Keratinocyte (primary cell): ENCODE data around the gene CFAP20DC.

Experiments used
- CTCF ChIP-seq, 3 experiments: IDR thresholded peaks in 1 of 3; conservative IDR thresholded peaks in 1 of 3; optimal IDR thresholded peaks in 1 of 3; 2 replicates in 2 of 3; 3 replicates in 1 of 3; pipeline versions ENCODE3 to v1.5.1; 2011; ENCODE audit warnings: low read length in 3 of 3, mild to moderate bottlenecking in 3 of 3, moderate library complexity in 2 of 3, control low read depth in 1 of 3, inconsistent platforms in 1 of 3; ENCODE audit not compliant: insufficient read depth in 2 of 3; ENCODE audit errors: extremely low read depth in 1 of 3
- EZH2 ChIP-seq: IDR thresholded peaks from one replicate; pipeline ENCODE4 v1.6.1; 2012; ENCODE audit warnings: inconsistent platforms, mild to moderate bottlenecking, low read length, moderate library complexity

- no peak for TF ChIP-seq CTCF (optimal IDR thresholded peaks at IDR 0.05 in 1 of 3, IDR thresholded peaks at IDR 0.05 in 1 of 3, conservative IDR thresholded peaks at IDR 0.05 in 1 of 3; ENCODE audit: extremely low read depth in 1 of 3, insufficient read depth in 2 of 3, low read length in 3 of 3)
- no peak for TF ChIP-seq EZH2
Measured at GRCh38 chr3:59094446-59094845, 44.6 kb upstream of the CFAP20DC start.
